ENCODE measurements around the gene VIP.

VIP gene

DNA sequence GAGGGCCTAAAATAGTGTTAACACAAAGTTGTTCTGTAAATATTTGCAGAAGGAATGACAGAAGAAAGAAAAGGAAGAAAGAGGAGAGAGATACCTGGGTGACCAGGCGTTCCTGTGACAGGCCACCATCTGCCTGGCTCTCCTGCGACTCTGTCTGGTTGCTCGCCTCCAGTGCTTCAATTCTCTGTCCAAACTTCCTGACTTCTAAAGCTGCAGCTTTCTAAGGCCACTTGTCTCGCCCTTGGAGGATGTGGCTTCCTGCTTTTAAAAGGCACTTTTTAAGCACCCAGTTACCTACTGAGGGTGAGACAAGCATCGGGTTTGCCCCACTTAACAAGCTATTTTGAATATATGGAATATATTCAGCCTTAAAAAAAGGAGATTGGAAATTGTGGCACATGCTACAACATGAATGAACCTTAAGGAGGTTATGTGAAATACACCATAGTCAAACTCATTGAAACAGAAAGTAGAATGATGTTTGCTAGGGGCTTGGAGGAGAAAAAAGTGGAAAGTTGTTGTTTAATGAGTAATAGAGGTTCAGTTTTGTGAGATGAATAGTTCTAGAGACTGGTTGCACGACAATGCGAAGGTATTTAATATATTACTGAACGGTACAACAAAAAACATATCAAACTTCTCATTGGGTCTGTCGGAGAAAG lies 32.8 kb downstream of the VIP start:
- no peak for DNase-seq (ENCODE audit: low read depth)

DNA sequence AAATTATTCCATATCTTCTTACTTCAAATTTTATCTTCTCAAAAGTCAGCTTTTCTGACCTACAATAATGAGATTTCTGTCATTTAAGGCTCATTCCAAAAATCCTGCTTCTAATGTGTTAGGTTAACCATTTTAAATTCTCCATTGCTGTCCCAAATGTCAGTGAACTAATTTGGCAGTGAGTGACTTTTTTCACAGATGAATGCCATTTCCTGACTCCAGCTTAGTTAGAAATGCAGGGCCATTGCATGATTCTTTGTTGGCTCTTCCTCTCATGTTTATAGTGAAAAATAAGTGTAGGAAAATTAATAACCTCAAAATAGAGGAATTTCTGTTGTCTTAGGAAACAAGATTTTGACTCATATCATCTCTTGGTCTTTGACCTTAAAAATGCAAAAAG lies 44.1 kb downstream of the VIP start:
- DNase-seq (ENCODE audit: low read depth) = no peak

DNA sequence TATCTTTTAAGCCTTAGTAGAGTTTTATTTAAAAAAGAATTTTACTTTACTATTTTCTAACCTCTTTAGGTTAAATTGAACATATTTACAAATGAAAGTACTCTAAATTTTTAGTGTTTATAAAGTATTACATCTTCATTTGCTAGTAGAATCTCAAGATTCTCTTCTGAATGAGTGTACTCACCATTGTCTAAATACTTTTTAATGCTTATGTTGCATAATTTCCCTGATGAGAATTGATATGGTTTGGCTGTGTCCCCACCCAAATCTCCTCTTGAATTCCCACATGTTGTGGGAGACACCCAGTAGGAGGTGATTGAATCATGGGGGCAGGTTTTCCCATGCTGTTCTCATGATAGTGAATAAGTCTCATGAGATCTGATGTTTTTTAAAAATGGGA lies 53.6 kb downstream of the VIP start:
- no peak for DNase-seq (ENCODE audit: low read depth)

Measured in activated T-cell treated with anti-CD3 and anti-CD28 coated beads for 48 hours (primary cell).